ENCODE data around the gene CCL4.
"Not testable (repeated sequence)": the region's sequence is repeated elsewhere in the genome, so short reads cannot be mapped to it uniquely, and the experiment has no call there.

The CCL4 gene

GRCh38 chr17:36089339-36089865 is 14.2 kb upstream of the CCL4 start:
- Histone ChIP-seq H3K36me3 (ENCODE audit: insufficient read depth, low read length) (no peaks in the 10 kb centered on the region), H3K9me3 (replicated peaks; ENCODE audit: low read length) (no peaks in the 10 kb centered on the region), H3K4me3 (ENCODE audit: low read length) (no peak overlapping the region), H3K4me1 (ENCODE audit: control insufficient read depth, insufficient read depth, low read length) (no peaks in the 10 kb centered on the region), H3K9ac (ENCODE audit: low read depth, low read length) (no peak overlapping the region), H3K4me2 (ENCODE audit: low read length) (no peak overlapping the region), H3K27me3 (ENCODE audit: control insufficient read depth, insufficient read depth, low read length) (no peaks in the 10 kb centered on the region)

DNA sequence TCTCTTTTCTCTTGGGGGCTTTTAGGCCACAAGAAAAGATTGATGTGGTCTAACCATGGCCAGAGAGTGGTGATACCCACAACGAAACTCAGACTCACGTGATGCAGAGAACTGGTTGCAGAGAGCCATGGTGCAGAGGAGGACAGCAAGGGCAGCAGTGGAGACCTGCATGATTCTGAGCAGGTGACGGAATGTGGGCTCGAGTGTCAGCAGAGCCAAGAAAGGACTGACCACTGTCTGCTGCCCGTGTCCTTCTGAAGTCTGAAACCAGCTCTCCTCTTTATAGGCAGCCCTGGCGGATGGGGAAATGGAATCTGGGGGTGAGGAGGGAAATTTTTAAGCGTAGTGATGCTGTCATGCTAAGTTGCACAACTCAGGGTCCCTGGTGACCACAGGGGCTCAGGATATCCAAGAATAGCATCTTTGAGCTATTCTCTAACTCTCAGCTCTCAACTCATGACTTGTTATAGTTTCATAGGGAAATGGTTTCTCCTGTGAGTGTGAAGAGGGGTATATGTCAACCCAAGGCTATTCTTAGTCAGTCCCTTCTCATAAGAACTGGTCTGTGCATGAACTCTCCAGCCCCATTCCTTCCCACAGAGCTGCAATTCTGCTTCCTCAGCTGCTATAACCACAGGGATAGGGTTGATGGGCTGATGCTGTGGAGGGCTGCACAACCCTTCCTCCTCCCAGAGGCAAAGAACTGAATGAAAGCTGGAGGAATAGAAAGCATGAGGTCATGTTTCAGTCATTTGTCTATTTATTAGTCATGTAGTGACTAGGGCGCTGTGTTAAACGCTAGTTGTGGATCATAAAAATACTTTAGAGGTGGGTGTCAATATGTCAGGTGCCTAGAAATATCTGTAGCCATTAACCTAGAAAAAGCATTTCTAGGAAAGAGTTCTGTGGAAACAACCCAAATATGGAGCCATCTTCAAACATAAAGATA is 13.5 kb upstream of the CCL4 start, which contains the start of gene CCL3:
Gene CCL3 (minus strand): TSS at position 256 of the 949 bp plus-strand sequence. CDS start 85 bp downstream, at position 171.
- H3K27me3 ChIP-seq (ENCODE audit: control insufficient read depth, insufficient read depth, low read length): no peaks in the 10 kb centered on the region
- H3K4me1 ChIP-seq (ENCODE audit: control insufficient read depth, insufficient read depth, low read length): no peaks in the 10 kb centered on the region
- H3K4me2 ChIP-seq (ENCODE audit: low read length): no peak within 1 kb of the TSS
- no peak within 1 kb of the TSS for H3K4me3 ChIP-seq (ENCODE audit: low read length)
- H3K9ac ChIP-seq (ENCODE audit: low read depth, low read length): no peak within 1 kb of the TSS
- H3K9me3 ChIP-seq (replicated peaks; ENCODE audit: low read length): no peaks in the 10 kb centered on the region
- H3K36me3 ChIP-seq (ENCODE audit: insufficient read depth, low read length): no peaks in the 10 kb centered on the region

- Histone ChIP-seq H3K36me3 (ENCODE audit: insufficient read depth, low read length) (no peaks in the 10 kb centered on the region), H3K4me3 (ENCODE audit: low read length) (no peak overlapping the region), H3K4me1 (ENCODE audit: control insufficient read depth, insufficient read depth, low read length) (no peaks in the 10 kb centered on the region), H3K9ac (ENCODE audit: low read depth, low read length) (no peak overlapping the region), H3K9me3 (replicated peaks; ENCODE audit: low read length) (no peaks in the 10 kb centered on the region), H3K27me3 (ENCODE audit: control insufficient read depth, insufficient read depth, low read length) (no peaks in the 10 kb centered on the region), H3K4me2 (ENCODE audit: low read length) (no peak overlapping the region)
Observed at GRCh38 chr17:36092230-36092629, 11.4 kb upstream of the CCL4 start.

- not testable (repeated sequence) for H3K4me1 ChIP-seq (ENCODE audit: control insufficient read depth, insufficient read depth, low read length); H3K4me3 ChIP-seq (ENCODE audit: low read length); H3K9ac ChIP-seq (ENCODE audit: low read depth, low read length); H3K4me2 ChIP-seq (ENCODE audit: low read length); H3K9me3 ChIP-seq (replicated peaks; ENCODE audit: low read length); H3K27me3 ChIP-seq (ENCODE audit: control insufficient read depth, insufficient read depth, low read length); H3K36me3 ChIP-seq (ENCODE audit: insufficient read depth, low read length)
Observed at GRCh38 chr17:36092715-36093114, 10.9 kb upstream of the CCL4 start.

GRCh38 chr17:36094232-36094631 is 9.4 kb upstream of the CCL4 start:
- Histone ChIP-seq H3K4me2 (ENCODE audit: low read length) (no peak overlapping the region), H3K4me3 (ENCODE audit: low read length) (no peak overlapping the region), H3K27me3 (ENCODE audit: control insufficient read depth, insufficient read depth, low read length) (no peaks in the 10 kb centered on the region), H3K9me3 (replicated peaks; ENCODE audit: low read length) (no peaks in the 10 kb centered on the region), H3K9ac (ENCODE audit: low read depth, low read length) (no peak overlapping the region), H3K4me1 (ENCODE audit: control insufficient read depth, insufficient read depth, low read length) (no peaks in the 10 kb centered on the region), H3K36me3 (ENCODE audit: insufficient read depth, low read length) (no peaks in the 10 kb centered on the region)

GRCh38 chr17:36094746-36095145 is 8.9 kb upstream of the CCL4 start:
- H3K4me1 ChIP-seq (ENCODE audit: control insufficient read depth, insufficient read depth, low read length): no peaks in the 10 kb centered on the region
- H3K9ac ChIP-seq (ENCODE audit: low read depth, low read length): no peak overlapping the region
- no peak overlapping the region for H3K4me3 ChIP-seq (ENCODE audit: low read length)
- H3K4me2 ChIP-seq (ENCODE audit: low read length): no peak overlapping the region
- no peaks in the 10 kb centered on the region for H3K36me3 ChIP-seq (ENCODE audit: insufficient read depth, low read length)
- H3K9me3 ChIP-seq (replicated peaks; ENCODE audit: low read length): no peaks in the 10 kb centered on the region
- H3K27me3 ChIP-seq (ENCODE audit: control insufficient read depth, insufficient read depth, low read length): no peaks in the 10 kb centered on the region

- H3K4me1 ChIP-seq (ENCODE audit: control insufficient read depth, insufficient read depth, low read length): no peaks in the 10 kb centered on the region
- H3K9ac ChIP-seq (ENCODE audit: low read depth, low read length): no peak overlapping the region
- no peak overlapping the region for H3K4me2 ChIP-seq (ENCODE audit: low read length)
- no peaks in the 10 kb centered on the region for H3K36me3 ChIP-seq (ENCODE audit: insufficient read depth, low read length)
- H3K4me3 ChIP-seq (ENCODE audit: low read length): no peak overlapping the region
- H3K27me3 ChIP-seq (ENCODE audit: control insufficient read depth, insufficient read depth, low read length): no peaks in the 10 kb centered on the region
- H3K9me3 ChIP-seq (replicated peaks; ENCODE audit: low read length): no peaks in the 10 kb centered on the region
Observed at GRCh38 chr17:36095992-36096391, 7.6 kb upstream of the CCL4 start.

- not testable (repeated sequence) for H3K36me3 ChIP-seq (ENCODE audit: insufficient read depth, low read length); H3K27me3 ChIP-seq (ENCODE audit: control insufficient read depth, insufficient read depth, low read length); H3K4me2 ChIP-seq (ENCODE audit: low read length); H3K4me3 ChIP-seq (ENCODE audit: low read length); H3K4me1 ChIP-seq (ENCODE audit: control insufficient read depth, insufficient read depth, low read length); H3K9me3 ChIP-seq (replicated peaks; ENCODE audit: low read length); H3K9ac ChIP-seq (ENCODE audit: low read depth, low read length)
Observed at GRCh38 chr17:36099004-36099403, 4.6 kb upstream of the CCL4 start.

GRCh38 chr17:36104246-36104645 is 619 bp downstream of the CCL4 start:
- not testable (repeated sequence) for H3K9ac ChIP-seq (ENCODE audit: low read depth, low read length); H3K9me3 ChIP-seq (replicated peaks; ENCODE audit: low read length); H3K36me3 ChIP-seq (ENCODE audit: insufficient read depth, low read length); H3K4me3 ChIP-seq (ENCODE audit: low read length); H3K4me2 ChIP-seq (ENCODE audit: low read length); H3K27me3 ChIP-seq (ENCODE audit: control insufficient read depth, insufficient read depth, low read length); H3K4me1 ChIP-seq (ENCODE audit: control insufficient read depth, insufficient read depth, low read length)

- Histone ChIP-seq H3K9me3 (replicated peaks; ENCODE audit: low read length) (no peaks in the 10 kb centered on the region), H3K4me2 (ENCODE audit: low read length) (no peak overlapping the region), H3K9ac (ENCODE audit: low read depth, low read length) (no peak overlapping the region), H3K27me3 (ENCODE audit: control insufficient read depth, insufficient read depth, low read length) (no peaks in the 10 kb centered on the region), H3K4me3 (ENCODE audit: low read length) (no peak overlapping the region), H3K4me1 (ENCODE audit: control insufficient read depth, insufficient read depth, low read length) (no peaks in the 10 kb centered on the region), H3K36me3 (ENCODE audit: insufficient read depth, low read length) (no peaks in the 10 kb centered on the region)
Observed at GRCh38 chr17:36104701-36105181, 1.1 kb downstream of the CCL4 start.

GRCh38 chr17:36105781-36106492 is 2.3 kb downstream of the CCL4 start:
- Histone ChIP-seq H3K9me3 (replicated peaks; ENCODE audit: low read length) (no peaks in the 10 kb centered on the region), H3K9ac (ENCODE audit: low read depth, low read length) (no peak overlapping the region), H3K27me3 (ENCODE audit: control insufficient read depth, insufficient read depth, low read length) (no peaks in the 10 kb centered on the region), H3K4me1 (ENCODE audit: control insufficient read depth, insufficient read depth, low read length) (no peaks in the 10 kb centered on the region), H3K4me2 (ENCODE audit: low read length) (no peak overlapping the region), H3K4me3 (ENCODE audit: low read length) (no peak overlapping the region), H3K36me3 (ENCODE audit: insufficient read depth, low read length) (no peaks in the 10 kb centered on the region)
